HG02970 (cell line): ENCODE results near the gene HTRA3.

Experiments
- ATAC-seq: cut with Tn5 transposase; IDR thresholded peaks from one replicate; pipeline ENCODE4 v1.9.1; 2021; ENCODE audit warnings: mild to moderate bottlenecking, moderate library complexity, moderate number of reproducible peaks; ENCODE audit not compliant: unreplicated experiment, low FRiP score

Gene HTRA3

GRCh38 chr4:8321771-8322170 lies 52.2 kb downstream of the HTRA3 start:
- ATAC-seq = no peak

- no peak for ATAC-seq
Measured at GRCh38 chr4:8322794-8323704, 53.5 kb downstream of the HTRA3 start.

- no peak for ATAC-seq
Measured at GRCh38 chr4:8323947-8324555, 54.5 kb downstream of the HTRA3 start.

GRCh38 chr4:8324640-8325239 lies 55.2 kb downstream of the HTRA3 start:
- no peak for ATAC-seq

- ATAC-seq = no peak
Measured at GRCh38 chr4:8325291-8325973, 55.9 kb downstream of the HTRA3 start.

- ATAC-seq = no peak
Measured at GRCh38 chr4:8326206-8326605, 56.7 kb downstream of the HTRA3 start.

- no peak for ATAC-seq
Measured at GRCh38 chr4:8328456-8328855, 58.9 kb downstream of the HTRA3 start.

- ATAC-seq = no peak
Measured at GRCh38 chr4:8328866-8329559, 59.5 kb downstream of the HTRA3 start.

GRCh38 chr4:8329560-8329858 lies 60.0 kb downstream of the HTRA3 start:
- ATAC-seq = no peak

- ATAC-seq = no peak
Measured at GRCh38 chr4:8329859-8330761, 60.6 kb downstream of the HTRA3 start.

GRCh38 chr4:8330821-8331574 lies 61.4 kb downstream of the HTRA3 start:
- no peak for ATAC-seq

GRCh38 chr4:8331575-8331955 lies 62.0 kb downstream of the HTRA3 start:
- ATAC-seq = no peak

- ATAC-seq = no peak
Measured at GRCh38 chr4:8332038-8332857, 62.7 kb downstream of the HTRA3 start.

GRCh38 chr4:8332891-8333331 lies 63.4 kb downstream of the HTRA3 start:
- ATAC-seq = no peak

- ATAC-seq = no peak
Measured at GRCh38 chr4:8333726-8334460, 64.3 kb downstream of the HTRA3 start.

- no peak for ATAC-seq
Measured at GRCh38 chr4:8334786-8335460, 65.4 kb downstream of the HTRA3 start.

- no peak for ATAC-seq
Measured at GRCh38 chr4:8335848-8336247, 66.3 kb downstream of the HTRA3 start.
